Activated naive CD4-positive, alpha-beta T cell treated with anti-CD3 and anti-CD28 coated beads, Interleukin-2, amount 50 U/mL, for 16 hours (primary cell): Measurements from ENCODE around the gene SLCO2A1.

Source experiments
- DNase-seq: peaks from one replicate; pipeline ENCODE4 v3.0.0-alpha.2; 2020

Gene SLCO2A1

GRCh38 chr3:133895208-133896001 is 134.3 kb downstream of the SLCO2A1 start, which contains the start of gene RAB6B:
Gene RAB6B (minus strand): TSS chr3:133895882. CDS start chr3:133895466, 416 bp downstream.
- no peak for DNase-seq

GRCh38 chr3:133894353-133895207 is 135.1 kb downstream of the SLCO2A1 start:
- no peak for DNase-seq

GRCh38 chr3:133893683-133894352 is 135.9 kb downstream of the SLCO2A1 start:
- DNase-seq, result no peak

- no peak for DNase-seq
Observed at GRCh38 chr3:133892541-133893231, 137.0 kb downstream of the SLCO2A1 start.

GRCh38 chr3:133891662-133892378 is 137.9 kb downstream of the SLCO2A1 start:
- no peak for DNase-seq

- DNase-seq, result no peak
Observed at GRCh38 chr3:133890972-133891644, 138.6 kb downstream of the SLCO2A1 start.

GRCh38 chr3:133890037-133890436 is 139.7 kb downstream of the SLCO2A1 start:
- DNase-seq, result no peak

GRCh38 chr3:133888726-133889340 is 140.9 kb downstream of the SLCO2A1 start:
- DNase-seq, result no peak

GRCh38 chr3:133887803-133888703 is 141.7 kb downstream of the SLCO2A1 start:
- DNase-seq, result no peak

GRCh38 chr3:133887074-133887802 is 142.5 kb downstream of the SLCO2A1 start:
- no peak for DNase-seq

GRCh38 chr3:133886031-133886722 is 143.5 kb downstream of the SLCO2A1 start:
- no peak for DNase-seq

- no peak for DNase-seq
Observed at GRCh38 chr3:133884887-133885711, 144.6 kb downstream of the SLCO2A1 start.

GRCh38 chr3:133884054-133884886 is 145.5 kb downstream of the SLCO2A1 start:
- no peak for DNase-seq

GRCh38 chr3:133883641-133884040 is 146.1 kb downstream of the SLCO2A1 start:
- no peak for DNase-seq

- DNase-seq, result no peak
Observed at GRCh38 chr3:133882986-133883586, 146.6 kb downstream of the SLCO2A1 start.
